ENCODE data around the gene ZDHHC1. TPM values are rescaled to one million over a fixed set of nuclear protein-coding genes. Genes with fewer than 3 reads are reported as not detected.

Gene ZDHHC1
- total RNA-seq, 1 donor = 9.0 TPM

DNA sequence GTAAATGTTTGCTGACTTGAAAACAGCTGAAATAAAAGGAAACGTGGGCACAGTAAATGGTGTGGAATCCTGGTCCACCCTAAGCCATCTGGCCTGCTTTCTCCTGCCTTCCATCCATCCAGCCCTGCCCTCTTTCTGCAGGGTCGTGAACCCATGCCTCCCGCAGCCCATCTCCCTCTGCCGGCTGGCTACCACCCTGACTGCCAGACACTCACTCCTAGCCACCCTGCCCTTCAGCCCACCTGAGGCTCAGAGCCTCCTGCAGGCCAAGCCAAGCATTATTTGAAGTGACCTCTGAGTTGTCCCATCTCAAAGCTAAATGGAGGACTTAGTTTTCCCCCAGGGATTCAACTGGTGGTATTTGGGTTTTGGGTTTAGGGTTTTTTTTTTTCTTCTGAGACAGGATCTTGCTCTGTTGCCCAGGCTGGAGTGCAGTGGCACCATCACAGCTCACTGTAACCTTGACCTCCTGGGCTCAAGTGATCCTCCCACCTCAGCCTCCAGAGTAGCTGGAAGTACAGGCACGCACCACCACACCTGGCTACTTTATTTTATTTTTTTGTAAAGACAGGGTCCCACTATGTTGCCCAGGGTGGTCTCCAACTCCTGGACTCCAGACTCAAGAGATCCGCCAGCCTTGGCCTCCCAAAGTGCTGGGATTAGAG, 8.4 kb downstream of the ZDHHC1 start:
- H2AFZ ChIP-seq (ENCODE audit: low read length) = no peak overlapping the region
- no peaks in the 10 kb centered on the region for H3K36me3 ChIP-seq (ENCODE audit: insufficient read depth, low read length)
- peak; percentile 63 for DNase-seq (ENCODE audit: insufficient read length, low spot score, missing footprints)
- peaks cover 7% of the 10 kb centered on the region for H3K79me2 ChIP-seq (ENCODE audit: insufficient read depth, low read length)
- no peaks in the 10 kb centered on the region for H3K27me3 ChIP-seq (ENCODE audit: insufficient read depth, low read length)
- H3K4me2 ChIP-seq (ENCODE audit: insufficient read depth, low read length) = no peak overlapping the region
- no peak overlapping the region for H3K4me3 ChIP-seq (ENCODE audit: insufficient read depth, low read length)
- no peaks in the 10 kb centered on the region for H4K20me1 ChIP-seq (ENCODE audit: insufficient read depth, low read length)
- peaks cover 28% of the 10 kb centered on the region for H3K4me1 ChIP-seq (ENCODE audit: insufficient read depth, low read length)
- H3K9me3 ChIP-seq (ENCODE audit: low read depth, low read length) = no peaks in the 10 kb centered on the region
- H3K27ac ChIP-seq (ENCODE audit: low read depth, low read length) = peak overlapping the region; percentile 92
- TF ChIP-seq, protein P1, sequence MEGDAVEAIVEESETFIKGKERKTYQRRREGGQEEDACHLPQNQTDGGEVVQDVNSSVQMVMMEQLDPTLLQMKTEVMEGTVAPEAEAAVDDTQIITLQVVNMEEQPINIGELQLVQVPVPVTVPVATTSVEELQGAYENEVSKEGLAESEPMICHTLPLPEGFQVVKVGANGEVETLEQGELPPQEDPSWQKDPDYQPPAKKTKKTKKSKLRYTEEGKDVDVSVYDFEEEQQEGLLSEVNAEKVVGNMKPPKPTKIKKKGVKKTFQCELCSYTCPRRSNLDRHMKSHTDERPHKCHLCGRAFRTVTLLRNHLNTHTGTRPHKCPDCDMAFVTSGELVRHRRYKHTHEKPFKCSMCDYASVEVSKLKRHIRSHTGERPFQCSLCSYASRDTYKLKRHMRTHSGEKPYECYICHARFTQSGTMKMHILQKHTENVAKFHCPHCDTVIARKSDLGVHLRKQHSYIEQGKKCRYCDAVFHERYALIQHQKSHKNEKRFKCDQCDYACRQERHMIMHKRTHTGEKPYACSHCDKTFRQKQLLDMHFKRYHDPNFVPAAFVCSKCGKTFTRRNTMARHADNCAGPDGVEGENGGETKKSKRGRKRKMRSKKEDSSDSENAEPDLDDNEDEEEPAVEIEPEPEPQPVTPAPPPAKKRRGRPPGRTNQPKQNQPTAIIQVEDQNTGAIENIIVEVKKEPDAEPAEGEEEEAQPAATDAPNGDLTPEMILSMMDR (IDR thresholded peaks at IDR 0.05; ENCODE audit: extremely low read depth, low read depth, low read length) = no peak

GRCh38 chr16:67407176-67407787, 9.0 kb downstream of the ZDHHC1 start:
- Histone ChIP-seq H3K4me2 (ENCODE audit: insufficient read depth, low read length) (peak overlapping the region; percentile 47), H3K36me3 (ENCODE audit: insufficient read depth, low read length) (no peaks in the 10 kb centered on the region), H3K27me3 (ENCODE audit: insufficient read depth, low read length) (no peaks in the 10 kb centered on the region), H3K27ac (ENCODE audit: low read depth, low read length) (peak overlapping the region; percentile 92), H3K4me3 (ENCODE audit: insufficient read depth, low read length) (peak overlapping the region; percentile 21), H3K79me2 (ENCODE audit: insufficient read depth, low read length) (peaks cover 7% of the 10 kb centered on the region), H2AFZ (ENCODE audit: low read length) (peak overlapping the region; percentile 80), H3K4me1 (ENCODE audit: insufficient read depth, low read length) (peaks cover 28% of the 10 kb centered on the region), H3K9me3 (ENCODE audit: low read depth, low read length) (no peaks in the 10 kb centered on the region), H4K20me1 (ENCODE audit: insufficient read depth, low read length) (no peaks in the 10 kb centered on the region)
- peak; percentile 54 for DNase-seq (ENCODE audit: insufficient read length, low spot score, missing footprints)
- TF ChIP-seq, protein P1 (IDR thresholded peaks at IDR 0.05; ENCODE audit: extremely low read depth, low read depth, low read length) = no peak

DNA sequence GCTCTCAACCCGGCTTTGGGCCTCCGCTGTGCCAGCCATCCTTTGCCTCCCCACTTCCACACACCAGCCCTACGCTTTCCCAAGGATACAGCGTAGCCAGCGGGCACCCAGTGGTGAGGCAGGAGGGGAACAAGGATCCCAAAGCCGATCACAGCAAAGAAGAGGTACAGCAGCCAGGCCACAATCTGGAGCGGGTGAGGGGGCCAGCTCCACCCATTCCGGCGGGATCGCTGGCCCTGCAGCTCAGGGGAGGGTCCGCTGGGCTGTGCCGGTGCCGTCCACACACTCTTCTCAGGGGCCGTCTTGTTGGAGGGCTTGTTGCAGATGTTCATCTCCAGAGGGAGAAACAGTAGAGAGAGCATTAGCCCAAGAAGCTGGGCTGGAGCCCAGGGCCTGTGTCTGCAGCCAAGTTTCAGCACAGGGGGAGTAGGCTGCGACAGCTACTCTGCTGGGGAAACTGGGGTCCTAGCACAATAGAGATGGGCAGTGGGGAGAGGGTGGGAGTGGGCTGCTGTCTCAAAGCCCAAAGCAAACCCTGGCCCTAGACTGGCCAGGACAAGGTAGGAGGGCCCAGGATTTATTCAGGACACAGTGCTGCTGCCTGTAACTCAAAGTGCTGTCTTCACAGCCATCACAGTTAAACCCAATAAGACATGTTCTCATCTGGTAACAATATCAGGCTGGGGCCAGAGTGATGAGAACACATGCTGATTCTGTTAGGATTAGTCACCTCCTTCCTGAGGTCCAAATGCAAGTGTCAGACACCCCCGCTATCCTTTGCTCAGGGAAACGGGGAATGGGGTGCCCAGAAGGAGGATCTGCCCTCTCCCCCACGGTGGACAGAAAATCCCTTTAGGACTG, 9.9 kb downstream of the ZDHHC1 start:
- Histone ChIP-seq H3K9me3 (ENCODE audit: low read depth, low read length) (no peaks in the 10 kb centered on the region), H3K36me3 (ENCODE audit: insufficient read depth, low read length) (no peaks in the 10 kb centered on the region), H3K4me1 (ENCODE audit: insufficient read depth, low read length) (peaks cover 28% of the 10 kb centered on the region), H3K27ac (ENCODE audit: low read depth, low read length) (peak overlapping the region; percentile 92), H3K4me3 (ENCODE audit: insufficient read depth, low read length) (peak overlapping the region; percentile 21), H3K79me2 (ENCODE audit: insufficient read depth, low read length) (peaks cover 7% of the 10 kb centered on the region), H3K27me3 (ENCODE audit: insufficient read depth, low read length) (no peaks in the 10 kb centered on the region), H3K4me2 (ENCODE audit: insufficient read depth, low read length) (peak overlapping the region; percentile 47), H2AFZ (ENCODE audit: low read length) (peak overlapping the region; percentile 80), H4K20me1 (ENCODE audit: insufficient read depth, low read length) (no peaks in the 10 kb centered on the region)
- peak; percentile 99 for DNase-seq (ENCODE audit: insufficient read length, low spot score, missing footprints)
- TF ChIP-seq, protein P1 (IDR thresholded peaks at IDR 0.05; ENCODE audit: extremely low read depth, low read depth, low read length) = no peak

All from osteoblast (primary cell).